NCI-H2196 treated with DMSO at 0.1 percent for 48 hours (cell line): ENCODE data around the gene LRMDA.

Experiments
- DNase-seq: peaks from one replicate; lab custom pipeline; 2025; ENCODE audit not compliant: unreplicated experiment; lab: John Stamatoyannopoulos, UW

The LRMDA gene

GRCh38 chr10:76178532-76179292 lies 747.3 kb downstream of the LRMDA start:
- DNase-seq: no peak

- no peak for DNase-seq
These were observed 748.4 kb downstream of the LRMDA start for GRCh38 chr10:76179806-76180205.

DNA sequence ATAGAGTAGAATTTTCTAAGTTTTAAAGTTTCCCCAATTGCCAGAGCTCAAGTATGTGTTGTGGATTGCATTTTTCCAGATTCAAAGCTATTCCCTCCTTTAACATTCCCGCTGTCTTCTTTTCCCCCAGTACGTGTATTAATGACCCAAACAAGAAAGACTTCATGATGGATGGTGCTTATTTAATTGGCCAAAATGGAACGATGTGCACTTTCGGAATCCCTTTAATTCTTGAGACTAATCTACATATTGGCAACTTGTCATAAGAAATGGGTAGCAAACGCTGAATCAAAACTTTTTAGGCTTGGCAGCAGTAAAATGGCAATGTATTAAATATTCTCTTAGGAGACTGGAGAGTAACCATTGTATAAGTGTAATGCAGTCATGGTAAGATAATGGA lies 753.2 kb downstream of the LRMDA start:
- DNase-seq: no peak

- no peak for DNase-seq
These were observed 754.3 kb downstream of the LRMDA start for GRCh38 chr10:76185471-76186301.

DNA sequence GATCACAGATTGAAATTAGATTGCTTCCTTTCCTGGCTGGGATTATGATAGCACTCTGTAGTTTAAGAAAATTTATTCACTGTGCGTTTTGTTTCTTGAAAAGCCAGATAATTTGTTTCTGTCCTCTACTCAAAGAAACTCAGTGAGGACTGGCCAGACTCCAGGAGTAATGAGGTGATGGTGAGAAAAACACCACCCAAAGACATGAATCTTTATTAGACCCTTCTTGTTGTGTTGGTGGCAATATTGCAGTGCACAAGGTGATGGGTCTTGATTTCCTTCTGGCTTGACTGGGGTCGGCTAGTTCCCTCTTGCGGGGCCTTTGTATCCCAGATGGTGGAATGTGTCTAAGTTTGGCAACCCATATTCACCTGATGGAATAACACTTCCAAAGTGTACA lies 756.8 kb downstream of the LRMDA start:
- no peak for DNase-seq

DNA sequence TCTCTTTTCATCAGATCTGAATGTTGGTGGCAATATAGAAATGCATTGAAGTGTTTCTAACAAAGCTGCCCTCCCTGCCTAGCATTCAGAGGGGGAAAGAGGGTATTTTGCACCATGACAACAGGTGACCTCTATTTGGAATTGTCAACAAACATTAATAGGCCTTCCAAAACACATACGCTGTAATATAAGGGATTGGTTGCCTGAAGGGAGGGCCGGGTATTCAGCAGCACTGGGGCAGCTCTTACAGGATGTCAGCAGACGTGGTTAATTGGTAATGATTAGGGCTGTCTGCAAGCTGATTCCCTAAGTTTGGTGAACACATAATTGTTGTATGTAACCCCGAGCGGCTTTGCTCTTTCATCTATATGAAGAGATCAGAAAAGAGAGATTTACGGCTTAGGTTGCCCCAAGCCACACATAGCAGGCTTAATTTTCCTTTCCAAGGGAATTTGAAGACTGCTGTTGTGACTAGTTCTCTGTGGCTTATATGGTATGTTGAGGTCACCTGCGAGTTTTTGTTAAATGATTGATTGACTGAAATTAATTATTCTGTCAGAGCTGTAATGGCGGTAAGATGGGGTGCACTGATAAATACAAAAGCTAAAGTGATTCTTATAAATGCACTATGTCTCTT lies 759.3 kb downstream of the LRMDA start:
- DNase-seq: no peak

DNA sequence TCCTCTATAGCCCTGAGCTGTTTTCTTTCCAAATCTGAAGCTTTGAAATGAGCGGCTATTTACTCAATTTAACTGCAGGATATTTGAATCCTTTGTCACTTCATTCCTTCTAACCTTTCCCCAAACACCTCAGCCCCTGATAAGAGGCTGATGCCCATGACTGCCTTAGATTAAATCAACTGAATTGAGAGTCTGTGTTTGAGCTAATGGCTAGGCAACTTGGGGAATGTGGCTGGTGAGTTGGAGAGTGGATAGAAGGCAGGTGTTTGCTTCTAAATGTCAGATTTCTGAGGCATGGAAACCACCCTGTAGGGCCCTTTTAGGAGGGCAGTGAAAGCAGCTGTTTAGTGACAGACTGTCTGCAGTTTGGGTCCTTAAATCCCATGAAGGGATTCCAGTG lies 759.9 kb downstream of the LRMDA start:
- no peak for DNase-seq

- DNase-seq: no peak
These were observed 760.7 kb downstream of the LRMDA start for GRCh38 chr10:76192151-76192550.

GRCh38 chr10:76192694-76193320 lies 761.4 kb downstream of the LRMDA start:
- no peak for DNase-seq

DNA sequence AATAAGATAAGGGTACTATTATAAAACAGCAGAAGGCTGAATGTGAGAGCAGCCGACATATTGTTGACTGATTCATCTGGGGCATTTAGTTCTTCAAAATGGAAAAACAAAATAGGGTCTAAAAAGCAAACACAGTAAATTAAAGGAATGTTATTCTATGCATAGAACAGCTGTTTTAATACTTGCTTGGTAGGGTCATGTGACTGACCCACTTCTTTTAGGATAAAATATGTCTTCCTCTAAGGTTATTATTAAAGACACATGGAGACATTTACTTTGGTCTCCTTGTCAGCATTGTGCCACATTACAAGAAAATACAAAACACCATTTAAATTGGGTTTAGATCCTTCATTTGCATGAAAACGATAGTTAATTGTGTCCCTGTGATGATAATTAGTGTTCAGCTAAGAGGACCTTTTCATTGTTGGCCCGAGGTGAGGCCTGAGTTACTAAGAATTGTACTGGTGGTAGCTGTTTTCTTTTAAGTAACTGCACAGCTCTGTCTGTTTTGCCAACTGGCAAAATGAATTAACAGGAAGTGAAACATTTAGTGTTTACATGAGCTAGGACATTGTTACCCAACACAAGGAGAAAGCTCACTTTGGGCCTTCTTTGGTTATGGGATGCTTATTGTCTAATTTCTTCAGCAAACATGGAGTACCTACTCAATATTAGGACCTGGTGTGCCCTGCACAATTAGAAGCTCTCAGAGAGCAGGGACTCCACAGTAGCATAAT lies 764.4 kb downstream of the LRMDA start:
- DNase-seq: no peak

DNA sequence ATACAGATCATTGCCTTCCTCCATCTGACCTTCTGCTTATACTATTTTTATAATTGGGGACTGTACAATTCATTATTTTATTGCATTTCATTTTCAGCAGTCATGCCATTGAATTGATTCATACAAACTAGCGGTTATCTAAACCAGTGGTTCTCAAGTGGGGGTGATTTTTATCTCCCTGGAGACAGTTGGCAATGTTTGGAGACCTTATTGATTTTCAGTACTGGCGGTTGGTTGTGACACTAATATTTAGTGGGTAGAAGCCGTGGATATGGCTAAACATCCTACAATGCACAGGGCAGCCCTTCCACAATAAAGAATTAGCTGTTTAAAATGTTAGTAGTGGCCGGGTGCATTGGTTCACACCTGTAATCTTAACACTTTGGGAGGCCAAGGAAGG lies 765.9 kb downstream of the LRMDA start:
- no peak for DNase-seq

- DNase-seq: no peak
These were observed 767.0 kb downstream of the LRMDA start for GRCh38 chr10:76198287-76199035.

GRCh38 chr10:76201962-76202361 lies 770.5 kb downstream of the LRMDA start:
- no peak for DNase-seq

GRCh38 chr10:76202777-76203176 lies 771.4 kb downstream of the LRMDA start:
- DNase-seq: no peak

GRCh38 chr10:76205361-76205760 lies 773.9 kb downstream of the LRMDA start:
- no peak for DNase-seq

GRCh38 chr10:76206797-76207352 lies 775.5 kb downstream of the LRMDA start:
- no peak for DNase-seq

DNA sequence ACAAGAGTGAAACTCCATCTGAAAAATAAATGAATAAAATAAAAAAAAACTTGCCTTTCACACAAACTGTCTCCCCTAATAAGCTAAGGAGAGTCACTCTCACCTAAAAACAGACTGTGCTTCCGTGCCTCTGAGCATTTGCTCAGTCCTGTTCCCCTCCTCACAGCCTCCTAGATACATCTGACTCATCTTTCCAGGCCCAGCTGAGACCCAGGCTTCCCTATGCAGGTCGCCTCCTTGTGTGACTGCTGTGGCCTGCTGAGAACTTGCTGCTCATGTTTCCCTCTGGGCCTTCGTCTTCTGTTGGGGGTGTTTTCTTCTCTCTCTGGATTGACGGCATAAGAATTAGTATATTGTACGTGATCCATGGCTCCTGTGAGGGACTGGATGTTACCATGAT lies 777.7 kb downstream of the LRMDA start:
- no peak for DNase-seq

GRCh38 chr10:76210211-76210610 lies 778.8 kb downstream of the LRMDA start:
- no peak for DNase-seq

DNA sequence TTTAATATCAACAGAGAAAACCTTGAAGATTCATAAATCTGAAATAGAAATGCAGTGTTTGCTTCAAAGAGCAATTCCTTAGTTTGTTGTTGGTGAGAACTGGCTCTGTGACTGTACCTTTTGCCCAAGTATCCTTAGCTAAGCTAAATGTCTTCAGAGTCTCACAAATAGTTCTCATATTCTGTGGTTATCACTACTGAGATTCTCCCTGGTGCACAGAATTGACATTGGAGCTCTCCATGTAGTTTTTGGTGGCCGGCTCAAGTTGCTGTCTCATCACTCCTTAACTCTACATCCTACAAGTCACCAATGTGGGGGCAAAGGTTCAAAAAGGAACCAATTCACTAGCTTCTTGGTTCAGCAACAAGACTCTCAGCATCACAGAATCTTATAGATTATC lies 780.3 kb downstream of the LRMDA start:
- DNase-seq: no peak

DNA sequence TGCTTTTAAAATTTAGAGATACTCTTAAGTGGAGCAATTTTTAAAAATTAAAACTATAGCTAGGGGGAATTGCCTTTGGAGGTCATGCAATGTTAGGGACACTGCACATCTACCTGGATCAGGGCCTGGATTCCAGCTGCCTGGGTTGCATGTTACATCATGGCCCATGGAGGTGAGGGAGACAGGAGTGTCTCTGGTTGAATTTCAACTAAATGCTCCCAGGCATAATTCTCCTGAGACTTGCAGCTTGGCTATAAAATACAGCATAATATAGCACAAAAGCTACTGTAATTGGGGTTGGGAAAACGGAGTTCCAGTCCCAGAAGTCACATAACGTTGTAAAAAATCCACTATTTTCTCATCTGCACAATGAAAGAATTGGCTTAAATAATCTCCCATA lies 782.5 kb downstream of the LRMDA start:
- DNase-seq: no peak
